GM18519 (cell line): ENCODE measurements around the gene STAB1.

Experiments used
- ATAC-seq: cut with Tn5 transposase; IDR thresholded peaks from one replicate; pipeline ENCODE4 v1.9.1; 2021; ENCODE audit warnings: mild to moderate bottlenecking, moderate library complexity; ENCODE audit not compliant: unreplicated experiment, low FRiP score

STAB1 gene

DNA sequence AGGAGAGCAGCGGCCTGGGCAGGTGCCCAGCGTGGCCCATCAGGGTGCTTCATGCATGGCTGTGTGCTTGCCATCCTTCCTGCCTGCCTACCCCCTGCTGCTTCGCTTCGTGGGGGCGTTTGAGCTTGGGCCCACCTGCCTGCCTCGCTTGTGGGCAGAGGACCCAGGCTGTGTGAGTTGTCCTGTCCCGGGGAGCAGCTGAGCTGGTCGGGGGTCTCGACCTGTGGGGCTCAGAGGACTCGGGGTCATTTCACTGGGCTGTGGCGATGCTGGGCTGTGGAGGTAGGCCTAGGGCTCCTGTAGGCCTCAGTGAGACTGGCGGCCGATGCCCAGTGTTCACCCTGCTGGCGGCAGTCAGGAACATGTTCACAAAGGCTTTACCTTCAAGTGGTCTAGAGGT is 12.1 kb upstream of the STAB1 start:
- no peak for ATAC-seq

DNA sequence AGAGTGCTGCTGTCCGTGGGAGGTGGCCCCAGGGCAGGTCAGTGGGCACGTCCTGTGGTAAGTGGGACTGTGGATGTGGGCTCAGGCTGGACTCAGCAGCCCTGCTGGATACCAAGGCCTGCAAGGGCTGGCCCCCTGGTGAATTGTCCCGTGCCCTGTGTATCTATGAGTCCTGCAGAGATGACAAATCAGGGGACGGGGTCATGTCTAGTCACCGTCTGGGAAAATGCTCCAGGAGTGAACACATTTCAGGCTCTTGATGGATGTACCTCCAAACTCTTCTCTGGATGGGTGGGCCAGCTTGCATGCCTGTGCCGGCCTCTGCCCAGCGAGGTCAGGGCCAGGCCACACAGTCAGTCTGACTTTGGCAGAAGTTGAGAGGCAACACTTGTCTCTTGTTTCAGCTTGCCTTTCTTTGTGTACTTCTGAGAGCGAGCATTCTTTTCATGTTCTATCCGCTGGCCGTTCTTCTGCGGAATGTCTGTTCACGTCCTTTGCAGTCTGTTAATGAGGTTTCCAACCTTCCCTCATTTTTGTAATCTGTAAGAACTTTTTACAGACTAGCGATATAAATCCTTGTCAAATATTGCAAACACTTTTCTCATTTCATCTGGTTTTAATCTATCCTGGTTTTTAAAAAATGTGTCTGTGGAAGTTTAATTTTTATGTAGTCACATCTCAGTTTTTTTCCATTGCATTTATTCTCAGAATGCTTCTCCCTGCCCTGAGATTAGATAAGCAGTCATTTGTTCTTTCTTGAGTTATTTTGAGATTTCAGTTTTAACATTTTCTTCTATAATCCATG is 11.4 kb upstream of the STAB1 start:
- no peak for ATAC-seq

DNA sequence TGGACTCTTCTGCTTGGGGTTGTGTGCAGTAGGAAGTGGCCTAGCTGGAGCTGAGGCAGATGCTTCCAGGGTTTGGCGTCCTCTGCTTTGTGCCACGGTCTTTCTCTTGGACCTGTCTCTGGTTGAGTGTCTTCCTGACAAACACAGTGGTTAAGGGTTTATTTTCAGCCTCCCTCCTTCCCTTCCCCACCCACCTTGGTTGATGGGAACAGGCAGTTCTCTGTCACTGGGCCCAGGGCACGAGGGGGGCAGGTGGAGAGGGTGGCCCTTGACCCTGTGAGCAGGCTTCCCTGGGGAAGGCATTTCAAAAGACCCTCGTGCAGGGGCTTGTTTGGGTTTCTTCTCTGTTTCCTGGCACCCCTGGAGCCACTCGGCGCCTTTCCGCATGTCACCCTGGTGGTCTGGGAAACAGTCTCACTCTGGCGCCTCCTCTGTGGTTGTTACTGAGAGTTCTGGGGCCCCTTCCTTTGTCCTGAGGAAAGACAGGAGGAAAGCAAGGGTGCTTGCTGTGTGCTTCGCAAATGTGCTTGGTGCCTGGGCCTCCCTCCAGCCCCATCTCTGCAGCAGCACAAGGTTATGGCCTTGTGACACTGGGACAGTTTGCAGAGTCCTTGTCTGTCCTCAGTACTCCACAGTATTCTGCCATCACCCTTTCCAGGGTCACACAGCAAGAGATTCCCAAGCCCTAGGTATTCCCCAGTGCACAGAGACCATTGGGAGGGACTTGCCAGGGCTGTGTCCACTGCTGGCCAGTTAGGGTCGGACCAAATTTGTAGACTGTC is 10.3 kb upstream of the STAB1 start:
- ATAC-seq = no peak

DNA sequence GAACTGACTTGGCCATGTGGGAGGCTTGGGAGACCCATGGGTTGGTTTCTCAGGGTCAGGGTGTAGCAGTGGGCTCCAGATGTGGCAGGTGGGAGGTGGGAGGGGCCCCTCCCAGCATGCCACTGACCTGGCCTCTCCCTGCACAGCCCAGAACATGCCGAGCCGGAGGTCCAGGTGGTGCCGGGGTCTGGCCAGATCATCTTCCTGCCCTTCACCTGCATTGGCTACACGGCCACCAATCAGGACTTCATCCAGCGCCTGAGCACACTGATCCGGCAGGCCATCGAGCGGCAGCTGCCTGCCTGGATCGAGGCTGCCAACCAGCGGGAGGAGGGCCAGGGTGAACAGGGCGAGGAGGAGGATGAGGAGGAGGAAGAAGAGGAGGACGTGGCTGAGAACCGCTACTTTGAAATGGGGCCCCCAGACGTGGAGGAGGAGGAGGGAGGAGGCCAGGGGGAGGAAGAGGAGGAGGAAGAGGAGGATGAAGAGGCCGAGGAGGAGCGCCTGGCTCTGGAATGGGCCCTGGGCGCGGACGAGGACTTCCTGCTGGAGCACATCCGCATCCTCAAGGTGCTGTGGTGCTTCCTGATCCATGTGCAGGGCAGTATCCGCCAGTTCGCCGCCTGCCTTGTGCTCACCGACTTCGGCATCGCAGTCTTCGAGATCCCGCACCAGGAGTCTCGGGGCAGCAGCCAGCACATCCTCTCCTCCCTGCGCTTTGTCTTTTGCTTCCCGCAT is 7.9 kb upstream of the STAB1 start:
- no peak for ATAC-seq

DNA sequence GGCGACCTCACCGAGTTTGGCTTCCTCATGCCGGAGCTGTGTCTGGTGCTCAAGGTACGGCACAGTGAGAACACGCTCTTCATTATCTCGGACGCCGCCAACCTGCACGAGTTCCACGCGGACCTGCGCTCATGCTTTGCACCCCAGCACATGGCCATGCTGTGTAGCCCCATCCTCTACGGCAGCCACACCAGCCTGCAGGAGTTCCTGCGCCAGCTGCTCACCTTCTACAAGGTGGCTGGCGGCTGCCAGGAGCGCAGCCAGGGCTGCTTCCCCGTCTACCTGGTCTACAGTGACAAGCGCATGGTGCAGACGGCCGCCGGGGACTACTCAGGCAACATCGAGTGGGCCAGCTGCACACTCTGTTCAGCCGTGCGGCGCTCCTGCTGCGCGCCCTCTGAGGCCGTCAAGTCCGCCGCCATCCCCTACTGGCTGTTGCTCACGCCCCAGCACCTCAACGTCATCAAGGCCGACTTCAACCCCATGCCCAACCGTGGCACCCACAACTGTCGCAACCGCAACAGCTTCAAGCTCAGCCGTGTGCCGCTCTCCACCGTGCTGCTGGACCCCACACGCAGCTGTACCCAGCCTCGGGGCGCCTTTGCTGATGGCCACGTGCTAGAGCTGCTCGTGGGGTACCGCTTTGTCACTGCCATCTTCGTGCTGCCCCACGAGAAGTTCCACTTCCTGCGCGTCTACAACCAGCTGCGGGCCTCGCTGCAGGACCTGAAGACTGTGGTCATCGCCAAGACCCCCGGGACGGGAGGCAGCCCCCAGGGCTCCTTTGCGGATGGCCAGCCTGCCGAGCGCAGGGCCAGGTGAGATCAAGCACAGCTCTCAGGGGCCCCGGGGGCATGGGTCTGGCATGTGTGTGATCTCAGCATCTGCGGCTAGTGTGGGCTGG is 7.1 kb upstream of the STAB1 start:
- no peak for ATAC-seq

DNA sequence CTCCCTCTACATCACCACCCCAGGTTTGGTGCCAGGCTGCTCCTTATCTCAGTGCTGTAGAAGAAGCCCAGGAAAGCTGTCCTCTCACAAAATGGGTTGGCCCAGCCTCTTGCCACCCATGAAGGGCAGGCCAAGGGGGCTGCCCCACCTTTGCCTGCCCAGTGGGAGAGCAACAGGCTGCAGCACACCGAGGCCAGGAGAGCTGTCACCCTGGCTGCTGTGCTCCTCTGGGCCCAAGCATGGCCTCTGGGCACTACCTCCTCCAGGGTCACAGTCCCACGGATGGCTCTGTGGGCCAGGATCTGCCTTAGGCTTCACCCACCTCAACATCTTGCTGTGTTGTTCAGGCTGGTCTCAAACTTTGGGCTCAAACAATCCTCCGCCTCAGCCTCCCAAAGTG is 6.4 kb upstream of the STAB1 start:
- ATAC-seq = no peak

DNA sequence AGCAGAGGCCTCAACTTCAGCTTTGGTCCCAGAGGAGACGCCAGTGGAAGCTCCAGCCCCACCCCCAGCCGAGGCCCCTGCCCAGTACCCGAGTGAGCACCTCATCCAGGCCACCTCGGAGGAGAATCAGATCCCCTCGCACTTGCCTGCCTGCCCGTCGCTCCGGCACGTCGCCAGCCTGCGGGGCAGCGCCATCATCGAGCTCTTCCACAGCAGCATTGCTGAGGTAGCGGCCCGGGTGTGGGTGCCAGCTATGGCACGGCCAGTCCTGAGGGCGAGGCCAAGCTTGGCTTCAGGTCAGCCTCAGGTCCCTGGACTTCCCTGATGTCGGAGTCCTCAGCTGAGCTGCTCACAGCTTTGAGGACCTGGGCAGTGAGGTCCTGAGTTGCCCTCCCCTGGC is 5.7 kb upstream of the STAB1 start:
- no peak for ATAC-seq

DNA sequence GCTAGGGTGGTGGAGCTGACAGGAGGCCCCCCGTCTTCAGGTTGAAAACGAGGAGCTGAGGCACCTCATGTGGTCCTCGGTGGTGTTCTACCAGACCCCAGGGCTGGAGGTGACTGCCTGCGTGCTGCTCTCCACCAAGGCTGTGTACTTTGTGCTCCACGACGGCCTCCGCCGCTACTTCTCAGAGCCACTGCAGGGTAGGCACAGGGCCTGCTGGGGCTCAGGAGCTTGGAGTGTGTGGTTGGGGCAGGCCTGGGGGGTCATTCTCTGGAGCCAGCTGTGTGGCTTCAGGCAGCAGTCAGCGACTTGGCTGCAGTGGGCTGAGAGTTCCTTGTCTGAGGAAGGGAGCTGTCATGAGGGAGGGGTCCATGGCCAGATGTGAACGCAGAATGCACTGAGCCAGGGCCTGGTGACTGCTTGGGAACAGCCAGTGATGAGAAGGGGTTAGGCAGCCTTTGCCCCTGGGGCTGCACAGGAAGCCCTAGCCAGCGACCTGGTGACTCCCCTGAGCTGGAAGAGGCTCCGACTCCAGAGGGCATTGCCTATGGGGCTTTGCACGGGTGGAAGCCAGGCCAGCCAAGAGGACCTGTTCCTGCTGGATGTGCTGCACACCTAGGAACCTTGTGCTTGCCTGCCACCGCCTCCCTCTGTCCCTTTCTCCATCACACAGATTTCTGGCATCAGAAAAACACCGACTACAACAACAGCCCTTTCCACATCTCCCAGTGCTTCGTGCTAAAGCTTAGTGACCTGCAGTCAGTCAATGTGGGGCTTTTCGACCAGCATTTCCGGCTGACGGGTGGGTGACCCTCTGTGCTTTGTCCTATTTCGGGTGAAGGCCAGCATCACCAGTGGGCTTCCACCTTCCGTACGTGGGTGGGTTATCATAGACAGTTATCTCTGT is 4.9 kb upstream of the STAB1 start:
- no peak for ATAC-seq

DNA sequence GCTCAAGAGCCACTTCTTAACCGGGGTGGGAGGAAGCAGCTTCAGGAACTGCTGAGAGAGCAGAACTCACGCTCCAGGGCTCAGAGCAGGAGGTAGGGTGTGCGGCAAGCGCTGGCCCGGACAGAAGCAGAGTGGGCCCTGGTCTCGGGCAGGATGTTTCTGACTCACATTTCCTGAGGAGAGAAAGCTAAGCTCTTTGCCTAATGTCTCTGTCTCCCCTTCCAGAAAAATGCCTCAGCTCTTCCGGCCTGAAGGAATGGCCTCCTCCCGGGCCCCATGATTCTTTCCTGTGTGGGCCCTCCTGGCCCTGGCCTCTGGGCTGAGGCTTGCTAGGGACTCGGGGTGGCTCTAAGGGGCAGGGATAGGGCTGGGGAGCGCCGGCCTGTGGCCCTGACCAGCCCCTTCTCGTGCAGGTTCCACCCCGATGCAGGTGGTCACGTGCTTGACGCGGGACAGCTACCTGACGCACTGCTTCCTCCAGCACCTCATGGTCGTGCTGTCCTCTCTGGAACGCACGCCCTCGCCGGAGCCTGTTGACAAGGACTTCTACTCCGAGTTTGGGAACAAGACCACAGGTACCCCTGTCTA is 4.1 kb upstream of the STAB1 start:
- no peak for ATAC-seq

DNA sequence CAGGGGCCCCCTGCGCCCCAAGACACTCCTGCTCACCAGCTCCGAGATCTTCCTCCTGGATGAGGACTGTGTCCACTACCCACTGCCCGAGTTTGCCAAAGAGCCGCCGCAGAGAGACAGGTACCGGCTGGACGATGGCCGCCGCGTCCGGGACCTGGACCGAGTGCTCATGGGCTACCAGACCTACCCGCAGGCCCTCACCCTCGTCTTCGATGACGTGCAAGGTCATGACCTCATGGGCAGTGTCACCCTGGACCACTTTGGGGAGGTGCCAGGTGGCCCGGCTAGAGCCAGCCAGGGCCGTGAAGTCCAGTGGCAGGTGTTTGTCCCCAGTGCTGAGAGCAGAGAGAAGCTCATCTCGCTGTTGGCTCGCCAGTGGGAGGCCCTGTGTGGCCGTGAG is 3.1 kb upstream of the STAB1 start:
- ATAC-seq = no peak

DNA sequence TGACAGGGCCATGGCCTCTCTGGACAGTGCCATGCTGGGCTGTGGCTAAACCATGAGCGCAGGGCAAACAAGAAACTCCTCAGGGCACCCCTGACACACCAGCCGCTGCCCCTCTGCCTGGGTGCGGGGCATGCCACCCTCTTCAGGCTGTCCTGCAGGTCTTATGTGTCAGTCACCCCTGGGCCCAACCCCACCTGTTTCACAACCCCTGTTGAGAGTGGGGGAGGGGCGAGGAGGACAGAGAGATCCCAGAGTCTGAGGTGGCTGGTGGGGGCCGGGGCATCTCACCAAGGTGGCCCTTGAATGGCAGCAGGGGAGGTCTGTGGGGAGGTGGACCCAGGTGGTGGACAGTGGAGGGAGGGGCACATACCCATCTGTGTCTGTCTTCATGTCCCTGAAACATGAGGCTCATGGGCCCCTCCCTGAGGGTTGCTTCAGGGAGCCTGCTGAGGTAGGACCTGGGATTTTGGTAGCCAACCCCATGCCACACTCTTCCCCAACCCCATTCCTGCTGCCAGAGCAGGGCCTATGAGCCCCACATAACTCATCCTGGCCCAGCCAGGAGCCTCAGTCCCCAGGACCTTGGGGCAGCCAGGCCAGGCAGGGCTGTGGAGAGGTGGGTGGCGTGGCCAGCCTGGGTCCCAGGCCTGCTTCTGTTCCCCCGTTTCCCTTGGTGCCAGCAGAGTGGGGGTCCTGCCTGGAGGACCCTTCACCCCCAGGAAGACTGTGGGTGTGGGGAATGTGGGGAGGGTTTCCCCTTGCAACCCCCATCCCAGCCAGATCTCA is 1.7 kb upstream of the STAB1 start:
- ATAC-seq = no peak

DNA sequence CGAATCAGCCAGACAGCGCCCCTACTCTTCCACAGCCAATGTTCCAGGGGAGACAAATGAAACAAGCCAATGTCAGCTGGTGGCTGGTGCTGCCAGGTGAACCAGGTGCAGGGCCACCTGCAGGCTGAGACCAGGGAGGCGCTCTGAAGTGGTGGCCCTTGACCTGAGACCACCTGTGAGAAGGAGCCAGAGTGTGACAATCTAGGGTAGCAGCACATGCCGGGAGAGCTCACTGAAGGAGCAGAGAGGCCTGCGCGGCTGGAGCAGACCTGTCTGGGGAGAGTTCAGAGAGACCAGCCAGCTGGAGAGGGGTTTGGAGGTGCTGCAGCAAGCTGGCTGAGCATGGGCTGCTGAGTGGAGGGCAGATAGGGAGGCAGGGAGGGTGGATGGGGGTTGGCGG is 693 bp upstream of the STAB1 start:
- ATAC-seq = no peak

DNA sequence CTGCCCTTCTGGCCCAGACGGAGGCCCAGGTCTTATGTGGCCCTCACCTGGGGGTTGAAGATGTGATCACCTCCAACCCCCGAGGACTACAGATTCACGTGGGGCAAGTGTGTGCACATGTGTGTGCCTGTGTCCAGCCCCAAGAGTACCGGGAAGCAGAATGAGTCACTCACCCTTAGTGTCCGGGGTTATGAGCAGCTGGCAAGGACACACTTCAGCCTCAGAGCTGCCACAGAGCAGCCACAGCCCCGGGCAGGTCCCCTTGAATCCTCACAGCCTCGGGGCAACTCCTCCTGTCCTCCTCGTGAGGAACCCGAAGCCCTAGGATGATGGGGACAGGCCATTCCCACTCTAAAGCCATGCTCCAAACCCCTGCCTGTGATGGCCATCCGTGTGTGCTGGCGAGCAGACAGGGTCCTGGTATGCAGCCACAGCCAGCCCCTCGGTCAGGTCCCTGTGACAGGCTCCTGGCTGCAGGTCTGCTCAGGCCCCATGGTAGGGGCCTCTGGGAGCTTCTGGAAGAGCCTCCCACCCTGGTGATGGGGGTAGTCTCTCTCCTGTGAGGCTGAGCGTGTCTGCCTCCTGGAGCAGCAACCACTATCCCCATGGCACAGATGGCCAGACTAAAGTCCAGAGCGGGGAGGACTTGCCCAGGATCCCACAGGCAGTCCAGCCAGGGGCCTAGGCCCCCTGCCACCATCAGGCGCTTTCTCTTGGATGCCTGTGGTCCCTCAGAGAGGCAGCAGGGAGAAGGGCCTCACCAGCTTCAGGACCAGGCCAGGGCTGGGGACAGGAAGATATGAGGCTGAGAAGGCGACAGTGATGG is 852 bp downstream of the STAB1 start:
- no peak for ATAC-seq

DNA sequence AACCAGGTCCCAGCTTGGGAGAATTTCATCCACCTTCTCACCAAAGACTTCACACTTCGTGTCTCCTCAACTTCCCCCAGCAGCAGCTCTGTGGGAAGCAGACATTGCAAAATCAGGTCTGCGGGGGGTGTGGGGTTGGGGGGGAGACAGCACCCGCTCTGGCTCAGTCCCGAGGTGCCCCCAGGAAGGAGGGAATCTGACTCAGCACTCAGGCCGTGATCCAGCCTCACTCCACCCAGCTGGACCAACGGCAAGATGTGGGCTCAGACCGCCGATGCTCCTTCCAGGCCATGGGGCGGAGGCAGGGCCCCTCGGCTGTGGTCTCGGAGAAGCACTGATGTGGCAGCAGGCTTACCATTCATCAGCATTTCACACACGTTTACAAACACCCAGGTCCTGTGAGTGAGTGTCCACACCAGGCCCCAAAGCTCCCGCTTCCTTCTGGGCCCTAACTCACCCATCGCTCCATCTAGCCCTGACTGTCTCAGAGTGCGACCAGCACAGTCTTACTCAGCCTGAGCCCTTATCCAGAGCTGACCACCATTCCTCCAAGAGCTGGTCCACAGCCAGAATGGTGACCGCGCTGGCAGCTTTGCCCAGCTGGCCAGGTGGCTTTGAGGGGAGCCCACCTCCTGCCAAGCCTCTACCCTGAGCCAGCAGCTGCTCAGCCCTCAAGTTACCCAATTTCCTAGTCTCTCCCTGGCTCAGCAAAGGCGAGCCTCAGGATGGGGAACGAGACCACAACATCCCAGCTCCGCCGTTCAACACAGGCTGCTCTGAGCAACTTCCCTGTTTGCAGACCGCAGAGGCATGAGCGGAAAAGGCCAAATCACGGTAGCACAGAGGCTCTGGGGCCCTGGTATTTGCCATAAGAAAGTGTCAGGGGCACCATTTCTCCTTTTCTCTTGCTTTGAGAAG is 3.3 kb downstream of the STAB1 start:
- no peak for ATAC-seq

DNA sequence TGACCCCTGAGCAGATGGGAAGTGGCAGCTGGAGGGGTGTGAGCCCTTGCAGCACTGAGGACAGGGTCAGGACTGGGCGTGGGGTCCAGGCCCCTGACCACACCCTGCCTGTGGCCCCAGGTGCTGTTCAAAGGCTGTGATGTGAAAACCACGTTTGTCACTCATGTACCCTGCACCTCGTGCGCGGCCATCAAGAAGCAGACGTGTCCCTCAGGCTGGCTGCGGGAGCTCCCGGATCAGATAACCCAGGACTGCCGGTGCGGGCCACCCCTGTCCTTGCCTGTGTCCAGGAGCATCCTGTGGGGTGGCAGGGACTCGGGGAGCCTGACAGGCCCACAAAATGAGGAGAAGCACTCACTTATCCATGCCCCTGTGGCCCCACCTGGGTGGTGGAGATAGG is 5.9 kb downstream of the STAB1 start:
- no peak for ATAC-seq

DNA sequence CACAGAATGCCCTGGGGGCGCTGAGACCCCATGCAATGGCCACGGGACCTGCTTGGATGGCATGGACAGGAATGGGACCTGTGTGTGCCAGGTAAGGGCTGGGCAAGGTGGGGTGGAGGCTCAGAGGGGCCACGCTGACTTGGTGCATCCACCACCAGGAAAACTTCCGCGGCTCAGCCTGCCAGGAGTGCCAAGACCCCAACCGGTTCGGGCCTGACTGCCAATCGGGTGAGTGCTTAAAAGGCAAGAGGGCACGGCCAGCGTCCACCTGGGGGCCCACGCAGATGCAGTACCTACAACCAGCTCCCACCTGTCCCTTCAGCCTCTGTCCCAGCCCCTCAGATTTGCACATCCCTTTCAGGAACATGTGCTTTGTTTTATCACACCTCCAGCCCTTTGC is 6.9 kb downstream of the STAB1 start:
- no peak for ATAC-seq
